Endothelial cell of umbilical vein (primary cell): ENCODE data around the gene NCAN. TPM values are rescaled to one million over a fixed set of nuclear protein-coding genes. Genes with fewer than 3 reads are reported as not detected.
"Not testable (repeated sequence)": the region's sequence is repeated elsewhere in the genome, so short reads cannot be mapped to it uniquely, and the experiment has no call there.

Experiments
- BruUV-seq: library from RNA; stranded (reverse); fragments of 400-500 nt; replicated peaks from 2 replicates; lab custom pipeline; 2021; lab: Mats Ljungman, UMichigan
- CTCF ChIA-PET: fragments of 300-600, 350-600 bp; sonication (Branson Sonifier 250); formaldehyde crosslinking; loops from one replicate; lab custom pipeline; 2021; ENCODE audit warnings: antibody characterized with exemption, inconsistent platforms; lab: Charles Lee
- POLR2A ChIA-PET: fragments of 300-600, 350-600 bp; sonication (Branson Sonifier 250); formaldehyde crosslinking; loops from one replicate; lab custom pipeline; 2021; ENCODE audit warnings: antibody characterized with exemption, inconsistent platforms; lab: Charles Lee
- DNase-seq: peaks from one replicate; pipeline ENCODE4 v3.0.0-alpha.2; 2011; ENCODE audit warnings: low read depth, low spot score
- FAIRE-seq: peaks from 2 replicates; lab custom pipeline; 2011; peaks lifted over from hg19 to GRCh38; lab: Jason Lieb, UNC
- H2AFZ ChIP-seq: 2 replicates; pipeline ENCODE4 v1.6.0; 2012; ENCODE audit warnings: low read depth, low read length, control low read depth, inconsistent platforms
- H3K27ac ChIP-seq: 2 replicates; pipeline ENCODE4 v1.5.1; 2011; ENCODE audit warnings: low read depth, mild to moderate bottlenecking, control low read depth, low read length, moderate library complexity; ENCODE audit not compliant: insufficient read depth
- H3K27me3 ChIP-seq, 2 experiments: 2 replicates each; pipeline versions ENCODE4 v1.6.0 to v1.6.1; 2011; ENCODE audit warnings: low read length in 2 of 2, mixed read lengths in 1 of 2; ENCODE audit not compliant: control insufficient read depth in 2 of 2, insufficient read depth in 2 of 2
- H3K36me3 ChIP-seq, 2 experiments: 2 replicates in 1 of 2; 3 replicates in 1 of 2; pipeline ENCODE4 v1.5.1; 2011; ENCODE audit warnings: low read length in 2 of 2, mild to moderate bottlenecking in 1 of 2, moderate library complexity in 1 of 2; ENCODE audit not compliant: control insufficient read depth in 2 of 2, insufficient read depth in 2 of 2; ENCODE audit errors: extremely low read depth in 1 of 2
- H3K4me1 ChIP-seq: 3 replicates; pipeline ENCODE4 v1.5.1; 2011; ENCODE audit warnings: mild to moderate bottlenecking, low read length; ENCODE audit not compliant: control insufficient read depth, insufficient read depth; ENCODE audit errors: extremely low read depth
- H3K4me2 ChIP-seq: 2 replicates; pipeline ENCODE4 v1.6.1; 2011; ENCODE audit warnings: low read length, control low read depth, mixed read lengths; ENCODE audit not compliant: insufficient read depth
- H3K4me3 ChIP-seq, 3 experiments: fragments of 200-600 bp in 1 of 3; sonication (generic), shearing (Covaris generic) in 1 of 3; replicated peaks in 1 of 3; 2 replicates each; pipeline ENCODE4 v1.5.1; 2011 to 2016; ENCODE audit warnings: control low read depth in 3 of 3, low read length in 3 of 3, mild to moderate bottlenecking in 2 of 3, inconsistent platforms in 1 of 3, low read depth in 1 of 3, moderate library complexity in 1 of 3; ENCODE audit not compliant: insufficient read depth in 1 of 3
- H3K79me2 ChIP-seq: 2 replicates; pipeline ENCODE4 v1.6.0; 2012; ENCODE audit warnings: low read length, inconsistent platforms; ENCODE audit not compliant: control insufficient read depth, insufficient read depth
- H3K9ac ChIP-seq: replicated peaks from 2 replicates; pipeline ENCODE3; 2011; ENCODE audit warnings: low read length, control low read depth; ENCODE audit not compliant: insufficient read depth; ENCODE audit errors: extremely low read depth
- H3K9me1 ChIP-seq: replicated peaks from 3 replicates; pipeline ENCODE4 v1.6.0; 2011; ENCODE audit warnings: mild to moderate bottlenecking, low read length; ENCODE audit not compliant: control insufficient read depth, insufficient read depth; ENCODE audit errors: extremely low read depth
- H3K9me3 ChIP-seq: replicated peaks from 2 replicates; pipeline ENCODE4 v1.5.1; 2012; ENCODE audit warnings: low read length, inconsistent platforms; ENCODE audit not compliant: control insufficient read depth, insufficient read depth
- H4K20me1 ChIP-seq: replicated peaks from 2 replicates; pipeline ENCODE3; 2011; ENCODE audit warnings: mild to moderate bottlenecking, low read length; ENCODE audit not compliant: control insufficient read depth, insufficient read depth; ENCODE audit errors: extremely low read depth
- EZH2 ChIP-seq: IDR thresholded peaks from 2 replicates; pipeline ENCODE4 v1.6.1; 2012; ENCODE audit warnings: borderline replicate concordance, low read depth, mild to moderate bottlenecking, moderate library complexity, low read length, inconsistent platforms; ENCODE audit not compliant: severe bottlenecking
- FOS ChIP-seq: IDR thresholded peaks from 2 replicates; pipeline ENCODE4 v1.6.1; 2011; ENCODE audit warnings: mild to moderate bottlenecking, low read length, moderate library complexity, borderline replicate concordance; ENCODE audit not compliant: insufficient read depth
- GATA2 ChIP-seq: IDR thresholded peaks from 2 replicates; pipeline ENCODE4 v1.7.0; 2011; ENCODE audit warnings: low read depth, mild to moderate bottlenecking, moderate library complexity, mixed read lengths, low read length; ENCODE audit not compliant: insufficient read length, insufficient read depth
- JUN ChIP-seq: IDR thresholded peaks from 2 replicates; pipeline ENCODE4 v1.6.1; 2011; ENCODE audit warnings: borderline replicate concordance, low read depth; ENCODE audit not compliant: insufficient read length, insufficient read depth
- MYC ChIP-seq: IDR thresholded peaks from one replicate; pipeline ENCODE4 v1.6.1; 2011; ENCODE audit warnings: mild to moderate bottlenecking, low read depth, low read length
- POLR2A ChIP-seq: IDR thresholded peaks from 2 replicates; pipeline ENCODE4 v1.6.1; 2012; ENCODE audit warnings: low read depth, mild to moderate bottlenecking, control low read depth, low read length
- POLR2AphosphoS5 ChIP-seq: IDR thresholded peaks from 2 replicates; pipeline ENCODE4 v1.6.1; 2012; ENCODE audit warnings: low read depth, mild to moderate bottlenecking, control low read depth, low read length, moderate library complexity; ENCODE audit not compliant: insufficient read depth
- dilution Hi-C: fragments of 300-500 bp; cut with MboI; formaldehyde crosslinking; loops from one replicate; pipeline ENCODE4 v1.15.0; 2019; ENCODE audit warnings: low sequenced_read_pairs; ENCODE audit not compliant: extremely low pct_ligation_motif_present
- intact Hi-C: fragments of 100-400 bp; cut with micrococcal nuclease; formaldehyde crosslinking; loops from one replicate; pipeline ENCODE4 v1.10.0; 2022
- polyA plus RNA-seq, 4 experiments: library from polyadenylated mRNA; depleted of rRNA in 3 of 4; stranded (reverse) in 3 of 4; unstranded in 1 of 4; fragments of >200 nt; gene quantifications; 2 replicates each; pipeline versions ENCODE4 v1.2.1 to v1.2.3, GENCODE V29; 2011 to 2012; ENCODE audit warnings: missing spikeins in 1 of 4
- total RNA-seq: library from RNA; stranded (reverse); gene quantifications from 2 replicates; pipeline ENCODE4 v1.2.3, GENCODE V29; 2021
- TF ChIP-seq, protein P1 (sequence below): IDR thresholded peaks from 2 replicates; pipeline ENCODE4 v1.6.1; 2011; ENCODE audit not compliant: insufficient read depth, insufficient read length
- TF ChIP-seq, protein P2 (sequence below), 2 donors: IDR thresholded peaks; 1 replicate in 1 of 2; 2 replicates in 1 of 2; pipeline ENCODE4 v1.5.1; 2011; ENCODE audit warnings: low read length in 2 of 2, mild to moderate bottlenecking in 2 of 2, moderate library complexity in 2 of 2, control low read depth in 1 of 2, inconsistent platforms in 1 of 2, low read depth in 1 of 2; ENCODE audit not compliant: insufficient read depth in 1 of 2; ENCODE audit errors: extremely low read depth in 1 of 2

The NCAN gene
- total and polyA plus RNA-seq, 2 donors (not counting 3 experiments of a cell fraction or from before 2014, with no cell fraction given), result not detected

DNA sequence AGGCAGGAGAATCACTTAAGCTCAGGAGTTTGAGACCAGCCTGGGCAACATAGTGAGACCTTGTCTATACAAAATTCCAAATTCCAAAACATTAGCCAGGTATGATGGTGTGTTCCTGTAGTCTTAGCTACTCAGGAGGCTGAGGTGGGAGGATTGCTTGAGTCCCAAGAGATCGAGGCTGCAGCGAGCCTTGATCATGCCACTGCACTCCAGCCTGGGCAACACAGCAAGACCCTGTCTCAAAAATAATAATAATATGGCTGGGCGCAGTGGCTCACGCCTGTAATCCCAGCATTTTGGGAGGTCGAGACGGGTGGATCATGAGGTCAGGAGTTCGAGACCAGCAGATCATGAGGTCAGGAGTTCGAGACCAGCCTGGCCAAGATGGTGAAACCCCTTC is 9.2 kb downstream of the NCAN start:
- H3K27ac ChIP-seq, H3K36me3 ChIP-seq, H3K9ac ChIP-seq, H3K79me2 ChIP-seq, H4K20me1 ChIP-seq, BruUV-seq, H3K27me3 ChIP-seq, POLR2A ChIA-PET, H3K4me3 ChIP-seq, H2AFZ ChIP-seq, H3K9me1 ChIP-seq, dilution Hi-C loops, DNase-seq, H3K4me2 ChIP-seq, H3K4me1 ChIP-seq, intact Hi-C loops, H3K9me3 ChIP-seq: not testable (repeated sequence)
- peak; percentile 70 for FAIRE-seq
- CTCF ChIA-PET, result interaction anchor here (1.5 kb wide), 1 partner anchor 47 kb away, joined by 4 read pairs; no protein-coding TSS in a partner anchor

DNA sequence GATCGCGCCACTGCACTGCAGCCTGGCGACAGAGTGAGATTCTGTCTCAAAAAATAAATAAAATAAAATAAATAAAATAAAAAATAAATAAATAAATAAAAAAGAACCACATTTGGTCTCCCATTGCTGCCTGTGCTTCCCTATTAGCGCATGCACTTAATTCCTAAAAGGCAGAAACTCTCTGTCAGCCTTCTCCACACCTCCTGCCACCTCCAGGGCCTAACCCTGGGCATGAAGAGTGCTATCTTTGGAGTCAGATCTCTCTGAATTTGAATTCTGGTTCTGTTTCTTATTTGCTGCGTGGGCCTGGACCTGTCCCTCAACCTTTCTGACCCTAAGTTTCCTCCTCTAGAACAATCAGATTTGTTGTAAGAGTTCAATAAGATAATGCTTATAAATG is 11.3 kb downstream of the NCAN start:
- CTCF ChIA-PET, result no interaction called here
- POLR2A ChIA-PET, result no interaction called here

More for the DNA sequence above, 11.3 kb downstream of the NCAN start:
- no TSS peak for BruUV-seq
- H3K9me1 ChIP-seq, result no peaks in the 10 kb centered on the region
- H3K79me2 ChIP-seq, result no peaks in the 10 kb centered on the region
- TF ChIP-seq JUN (no peak), GATA2 (no peak), POLR2AphosphoS5 (no peak), FOS (no peak), MYC (no peak), POLR2A (no peak), EZH2 (no peak)
- TF ChIP-seq, protein P1, sequence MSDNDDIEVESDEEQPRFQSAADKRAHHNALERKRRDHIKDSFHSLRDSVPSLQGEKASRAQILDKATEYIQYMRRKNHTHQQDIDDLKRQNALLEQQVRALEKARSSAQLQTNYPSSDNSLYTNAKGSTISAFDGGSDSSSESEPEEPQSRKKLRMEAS, result no peak
- TF ChIP-seq, protein P2, sequence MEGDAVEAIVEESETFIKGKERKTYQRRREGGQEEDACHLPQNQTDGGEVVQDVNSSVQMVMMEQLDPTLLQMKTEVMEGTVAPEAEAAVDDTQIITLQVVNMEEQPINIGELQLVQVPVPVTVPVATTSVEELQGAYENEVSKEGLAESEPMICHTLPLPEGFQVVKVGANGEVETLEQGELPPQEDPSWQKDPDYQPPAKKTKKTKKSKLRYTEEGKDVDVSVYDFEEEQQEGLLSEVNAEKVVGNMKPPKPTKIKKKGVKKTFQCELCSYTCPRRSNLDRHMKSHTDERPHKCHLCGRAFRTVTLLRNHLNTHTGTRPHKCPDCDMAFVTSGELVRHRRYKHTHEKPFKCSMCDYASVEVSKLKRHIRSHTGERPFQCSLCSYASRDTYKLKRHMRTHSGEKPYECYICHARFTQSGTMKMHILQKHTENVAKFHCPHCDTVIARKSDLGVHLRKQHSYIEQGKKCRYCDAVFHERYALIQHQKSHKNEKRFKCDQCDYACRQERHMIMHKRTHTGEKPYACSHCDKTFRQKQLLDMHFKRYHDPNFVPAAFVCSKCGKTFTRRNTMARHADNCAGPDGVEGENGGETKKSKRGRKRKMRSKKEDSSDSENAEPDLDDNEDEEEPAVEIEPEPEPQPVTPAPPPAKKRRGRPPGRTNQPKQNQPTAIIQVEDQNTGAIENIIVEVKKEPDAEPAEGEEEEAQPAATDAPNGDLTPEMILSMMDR (IDR thresholded peaks at IDR 0.05; ENCODE audit: extremely low read depth in 1 of 2, insufficient read depth in 1 of 2, low read depth in 1 of 2, low read length in 2 of 2), result no peak
- no peaks in the 10 kb centered on the region for H3K4me1 ChIP-seq
- no peak overlapping the region for H3K9ac ChIP-seq
- H3K27me3 ChIP-seq, result peaks cover 2% of the 10 kb centered on the region in 2 experiments
- no peaks in the 10 kb centered on the region for H3K9me3 ChIP-seq
- dilution Hi-C loops, result no loop called here
- H3K27ac ChIP-seq, result no peak overlapping the region
- FAIRE-seq (no peak), DNase-seq (no peak)
- intact Hi-C loops, result no loop called here
- no peaks in the 10 kb centered on the region for H4K20me1 ChIP-seq
- no peak overlapping the region for H3K4me3 ChIP-seq
- no peak overlapping the region for H2AFZ ChIP-seq
- H3K36me3 ChIP-seq, result no peaks in the 10 kb centered on the region
- no peak overlapping the region for H3K4me2 ChIP-seq
